ENCODE results near the gene RALGDS.

The RALGDS gene

GRCh38 chr9:133133681-133134387 is 12.8 kb upstream of the RALGDS start:
- no peak for DNase-seq

GRCh38 chr9:133132174-133132573 is 11.1 kb upstream of the RALGDS start:
- no peak for DNase-seq

GRCh38 chr9:133131506-133131905 is 10.5 kb upstream of the RALGDS start:
- no peak for DNase-seq

- DNase-seq, result no peak
These were observed 9.7 kb upstream of the RALGDS start for GRCh38 chr9:133130685-133131244.

GRCh38 chr9:133129001-133129795 is 8.2 kb upstream of the RALGDS start:
- no peak for DNase-seq

GRCh38 chr9:133128152-133128551 is 7.1 kb upstream of the RALGDS start:
- DNase-seq, result no peak

GRCh38 chr9:133127340-133127981 is 6.4 kb upstream of the RALGDS start:
- no peak for DNase-seq

- DNase-seq, result no peak
These were observed 5.8 kb upstream of the RALGDS start for GRCh38 chr9:133126697-133127339.

- DNase-seq, result no peak
These were observed 5.1 kb upstream of the RALGDS start for GRCh38 chr9:133125941-133126696.

- DNase-seq, result no peak
These were observed 3.9 kb upstream of the RALGDS start for GRCh38 chr9:133124907-133125275.

GRCh38 chr9:133124123-133124906 is 3.3 kb upstream of the RALGDS start:
- DNase-seq, result no peak

GRCh38 chr9:133122935-133123611 is 2.0 kb upstream of the RALGDS start:
- no peak for DNase-seq

- DNase-seq, result no peak
These were observed 1.5 kb upstream of the RALGDS start for GRCh38 chr9:133122605-133122934.

- DNase-seq, result no peak
These were observed 993 bp upstream of the RALGDS start for GRCh38 chr9:133121915-133122550.

- DNase-seq, result no peak
These were observed 391 bp downstream of the RALGDS start for GRCh38 chr9:133120501-133121197.

GRCh38 chr9:133119846-133120500 is 1.1 kb downstream of the RALGDS start:
- no peak for DNase-seq

- DNase-seq, result peak; percentile 31
These were observed 1.8 kb downstream of the RALGDS start for GRCh38 chr9:133119103-133119845.

- DNase-seq, result no peak
These were observed 2.5 kb downstream of the RALGDS start for GRCh38 chr9:133118568-133118967.

GRCh38 chr9:133118179-133118520 is 2.9 kb downstream of the RALGDS start:
- no peak for DNase-seq
